OCI-LY1 (cell line): ENCODE measurements around the gene ZFP91.

Experiments used
- CTCF ChIP-seq: fragments of 200-600 bp; sonication (generic), shearing (Covaris generic); IDR thresholded peaks from 2 replicates; pipeline ENCODE4 v1.5.1; 2017; ENCODE audit warnings: mild to moderate bottlenecking, antibody characterized with exemption, low read length, moderate library complexity, mixed read lengths
- EZH2 ChIP-seq: fragments of 200-600 bp; sonication (generic), shearing (Covaris generic); IDR thresholded peaks from 2 replicates; pipeline ENCODE4 v1.8.0; 2017; ENCODE audit warnings: borderline replicate concordance, mixed run types, mild to moderate bottlenecking, antibody characterized with exemption, low read length, moderate library complexity, mixed read lengths

GRCh38 chr11:58564231-58564630 lies 14.6 kb upstream of the ZFP91 start:
- no peak for TF ChIP-seq CTCF
- no peak for TF ChIP-seq EZH2
